GM12891 (cell line): ENCODE data around the gene ZNF496.

Source experiments
- PAX5 ChIP-seq: IDR thresholded peaks from 2 replicates; pipeline ENCODE4 v1.6.1; 2011; ENCODE audit warnings: low read length, moderate library complexity, mild to moderate bottlenecking; ENCODE audit not compliant: insufficient read depth, severe bottlenecking
- POLR2A ChIP-seq: IDR thresholded peaks from 2 replicates; pipeline ENCODE4 v1.6.1; 2011; ENCODE audit warnings: low read depth, low read length, control low read depth
- POLR2AphosphoS5 ChIP-seq: IDR thresholded peaks from 2 replicates; pipeline ENCODE4 v1.6.1; 2011; ENCODE audit warnings: low read depth, low read length, control low read depth
- POU2F2 ChIP-seq: IDR thresholded peaks from 2 replicates; pipeline ENCODE4 v1.6.1; 2011; ENCODE audit warnings: low read depth, mild to moderate bottlenecking, control low read depth, low read length, moderate library complexity
- TAF1 ChIP-seq: IDR thresholded peaks from 2 replicates; pipeline ENCODE4 v1.6.1; 2011; ENCODE audit warnings: low read depth, low read length, control low read depth

DNA sequence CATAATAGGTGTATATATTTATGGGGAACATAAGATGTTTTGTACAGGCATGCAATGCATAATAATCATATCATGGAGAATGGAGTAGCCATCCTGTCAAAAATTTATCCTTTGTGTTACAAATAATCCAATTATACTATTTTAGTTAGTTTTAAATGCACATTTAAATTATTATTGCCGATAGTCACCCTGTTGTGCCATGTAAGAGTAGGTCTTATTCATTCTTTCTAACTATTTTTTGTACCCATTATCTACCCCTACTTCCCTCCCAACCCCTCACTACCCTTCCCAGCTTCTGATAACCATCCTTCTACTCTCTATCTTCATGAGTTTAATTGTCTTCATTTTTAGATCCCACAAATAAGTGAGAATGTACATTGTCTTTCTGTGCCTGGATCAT is 84.1 kb downstream of the ZNF496 start:
- TF ChIP-seq POLR2A (no peak), POU2F2 (no peak), PAX5 (no peak), POLR2AphosphoS5 (no peak), TAF1 (no peak)
